GM21515 (cell line): ENCODE data around the gene PKP4.

Source experiments
- ATAC-seq: cut with Tn5 transposase; IDR thresholded peaks from one replicate; pipeline ENCODE4 v1.9.1; 2021; ENCODE audit not compliant: unreplicated experiment

The PKP4 gene

DNA sequence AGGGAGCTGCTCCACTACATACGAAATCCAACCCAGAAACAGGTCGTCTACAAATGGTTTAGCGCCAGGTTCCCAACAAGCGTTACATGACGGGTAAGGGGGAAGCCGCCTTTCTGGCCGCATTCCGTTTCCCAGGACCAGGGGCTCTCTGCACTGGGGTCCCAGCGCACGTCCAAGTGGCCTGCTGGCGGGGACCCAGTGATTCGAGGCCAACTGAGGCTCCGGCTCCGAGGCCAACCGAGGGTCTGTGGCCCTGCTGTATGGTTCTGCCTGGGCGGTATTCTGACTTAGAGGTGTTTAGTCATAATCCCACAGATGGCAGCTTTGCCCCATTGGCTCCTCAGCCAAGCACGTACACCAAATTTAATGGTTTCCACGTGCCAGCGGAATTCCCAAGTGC is 127.2 kb downstream of the PKP4 start:
- no peak for ATAC-seq

GRCh38 chr2:158586491-158586890 is 129.7 kb downstream of the PKP4 start:
- ATAC-seq: no peak

DNA sequence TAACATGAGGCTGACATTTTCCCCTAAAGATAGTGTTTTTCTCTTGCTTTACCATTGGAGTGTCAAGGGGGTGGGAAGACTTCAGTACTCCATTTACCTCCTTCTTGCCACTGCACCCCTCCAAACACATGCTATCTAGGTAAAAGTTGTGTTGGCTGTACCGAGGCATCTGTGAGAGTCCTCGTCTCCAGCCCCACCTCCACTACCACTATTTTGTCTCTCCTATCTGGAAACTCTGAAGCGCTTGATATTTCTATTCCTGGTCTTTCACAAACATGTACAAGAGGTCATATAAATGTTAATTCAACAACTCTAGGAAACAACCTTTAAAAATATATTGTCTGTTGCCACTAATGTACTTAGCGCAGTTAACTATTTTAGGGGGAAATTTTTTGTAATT is 132.6 kb downstream of the PKP4 start:
- no peak for ATAC-seq

DNA sequence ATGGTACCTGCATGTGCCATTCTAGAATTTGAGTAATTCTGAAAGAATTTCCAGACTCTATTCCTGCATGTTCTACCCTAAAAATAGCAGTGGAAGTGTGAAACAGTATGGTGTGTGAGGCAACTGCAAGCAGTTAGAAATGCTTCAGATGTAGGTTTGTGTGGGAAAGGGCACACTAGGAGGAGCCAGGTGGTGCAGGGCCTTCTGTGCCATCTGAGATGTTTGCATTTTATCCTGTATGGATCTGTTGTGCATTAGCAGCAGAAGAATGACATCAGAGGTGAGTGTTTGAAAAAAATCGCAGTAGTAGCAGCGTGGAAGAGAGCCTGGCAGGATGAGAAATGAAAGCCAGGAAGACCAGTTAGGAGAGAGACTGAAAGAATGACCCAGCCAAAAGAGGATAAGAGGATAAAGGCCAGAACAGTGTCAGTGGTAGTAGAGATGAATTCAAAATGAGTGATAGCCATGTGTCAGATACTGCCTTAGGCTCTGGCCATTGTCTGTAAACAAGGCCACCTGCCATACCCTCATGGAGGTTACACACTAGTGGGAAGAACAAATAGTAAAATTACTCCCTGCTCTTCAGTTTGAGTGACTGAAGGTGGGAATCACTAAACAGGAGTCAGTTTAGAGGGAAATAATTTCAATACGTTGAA is 142.2 kb downstream of the PKP4 start:
- ATAC-seq: no peak

GRCh38 chr2:158599609-158600008 is 142.9 kb downstream of the PKP4 start:
- no peak for ATAC-seq

DNA sequence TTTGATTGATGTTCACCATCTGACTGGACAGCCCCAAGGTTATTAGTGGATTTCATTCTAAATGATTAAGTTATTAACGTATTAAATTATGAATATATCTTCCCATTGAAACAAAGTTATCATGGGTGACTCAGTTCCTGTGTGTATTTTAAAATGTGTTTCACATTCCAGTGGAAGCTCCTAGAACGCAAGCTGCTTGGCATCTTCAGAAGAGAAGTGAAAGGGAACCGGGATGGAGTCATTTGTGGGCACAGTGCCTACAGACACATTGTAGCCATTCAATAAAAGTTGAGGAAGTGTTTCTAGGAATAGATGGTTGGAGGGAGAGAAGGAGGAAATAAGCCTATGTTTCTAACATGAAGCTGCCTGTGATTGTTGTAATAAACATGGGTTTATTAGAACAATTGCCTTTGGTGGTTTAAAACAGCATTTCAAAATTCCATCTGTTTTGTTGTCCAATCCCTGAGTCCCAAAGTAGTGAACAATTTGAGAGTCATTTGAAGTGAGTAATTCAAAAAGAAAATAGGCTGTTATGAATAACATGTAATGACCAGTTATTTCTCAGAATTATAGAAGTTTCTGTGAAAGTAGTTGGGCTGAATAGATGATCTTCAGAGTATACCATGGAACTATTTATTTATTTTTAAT is 143.5 kb downstream of the PKP4 start:
- ATAC-seq: no peak

GRCh38 chr2:158602027-158602426 is 145.3 kb downstream of the PKP4 start:
- ATAC-seq: no peak

DNA sequence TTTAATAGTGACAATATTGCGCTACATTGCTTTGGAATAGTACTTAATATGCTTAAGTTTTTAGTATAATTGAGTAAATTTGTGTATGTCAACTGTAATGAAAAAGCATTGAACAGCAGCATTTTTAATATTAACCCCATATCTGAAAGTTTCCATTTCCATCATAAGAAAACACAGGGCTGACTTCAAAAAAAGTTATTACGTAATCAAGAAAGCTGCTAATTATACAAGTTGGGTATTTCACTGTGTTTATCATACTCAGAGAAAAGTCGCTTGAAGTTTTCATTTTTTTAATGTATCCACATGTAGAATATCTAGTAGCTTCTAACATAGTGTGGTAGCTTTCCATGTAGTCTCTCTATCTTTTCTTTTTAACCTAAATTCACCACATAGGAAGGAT is 146.5 kb downstream of the PKP4 start:
- ATAC-seq: no peak

- ATAC-seq: no peak
These were observed 147.2 kb downstream of the PKP4 start for GRCh38 chr2:158603986-158604385.

DNA sequence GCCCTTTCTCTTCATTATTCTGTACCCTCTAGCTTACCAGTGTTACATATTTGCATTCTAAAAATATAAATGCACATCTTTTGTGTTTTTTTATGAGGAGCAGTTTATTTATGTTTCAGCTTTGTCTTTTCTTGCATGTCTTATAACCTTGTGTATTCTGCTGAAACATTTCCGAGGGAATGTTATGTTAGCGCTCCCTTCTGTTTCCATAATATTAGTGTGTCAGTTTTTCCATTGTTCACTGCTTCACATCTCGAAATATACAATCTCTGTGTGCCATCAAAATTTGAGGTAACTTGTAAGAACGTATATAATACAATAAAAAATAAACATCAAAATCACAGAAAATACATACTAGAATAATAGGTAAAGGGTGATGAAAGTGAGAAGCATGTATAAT is 153.3 kb downstream of the PKP4 start:
- no peak for ATAC-seq

- ATAC-seq: no peak
These were observed 159.8 kb downstream of the PKP4 start for GRCh38 chr2:158616480-158617000.

GRCh38 chr2:158618891-158619490 is 162.2 kb downstream of the PKP4 start:
- no peak for ATAC-seq

DNA sequence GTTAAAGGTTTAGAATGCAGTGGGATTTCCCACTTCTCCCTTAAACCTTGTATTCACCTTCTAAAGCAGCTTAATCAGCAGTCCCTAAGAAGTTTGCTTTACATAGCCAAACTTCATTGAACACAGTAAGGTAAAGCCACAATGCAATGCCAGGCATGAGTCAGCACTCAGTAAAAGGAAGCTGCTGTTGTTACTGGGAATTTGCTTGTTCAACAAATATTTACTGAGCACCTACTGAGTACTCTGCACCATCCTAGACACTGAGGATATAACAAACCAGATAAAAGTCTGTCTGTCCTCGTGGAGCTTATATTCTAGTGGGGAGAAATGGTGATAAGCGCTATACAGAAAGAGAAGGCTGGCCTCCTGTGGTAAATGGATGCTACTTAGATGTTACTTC is 162.7 kb downstream of the PKP4 start:
- ATAC-seq: no peak

DNA sequence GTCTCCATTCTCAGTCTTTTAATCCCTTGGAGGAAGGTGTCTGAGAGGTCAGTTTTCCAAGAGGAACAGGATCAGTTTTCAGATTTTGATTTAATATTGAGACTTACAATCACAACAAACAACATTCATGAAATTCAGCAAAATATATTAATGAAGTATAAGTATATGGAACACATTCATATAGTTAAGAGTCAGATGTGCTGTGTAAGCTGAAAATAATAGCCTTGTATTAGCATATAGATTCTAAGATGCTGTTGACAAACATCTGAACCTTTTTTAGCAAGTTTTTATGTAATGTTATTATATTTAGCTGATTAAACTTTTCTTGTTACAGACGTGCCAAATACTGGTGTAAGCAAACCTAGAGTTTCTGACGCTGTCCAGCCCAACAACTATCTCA is 163.9 kb downstream of the PKP4 start:
- ATAC-seq: no peak

GRCh38 chr2:158624071-158624667 is 167.4 kb downstream of the PKP4 start:
- ATAC-seq: no peak

- no peak for ATAC-seq
These were observed 168.2 kb downstream of the PKP4 start for GRCh38 chr2:158624961-158625360.

- ATAC-seq: no peak
These were observed 172.4 kb downstream of the PKP4 start for GRCh38 chr2:158629116-158629515.

GRCh38 chr2:158633261-158633660 is 176.5 kb downstream of the PKP4 start:
- no peak for ATAC-seq

- ATAC-seq: no peak
These were observed 177.9 kb downstream of the PKP4 start for GRCh38 chr2:158634627-158635026.

DNA sequence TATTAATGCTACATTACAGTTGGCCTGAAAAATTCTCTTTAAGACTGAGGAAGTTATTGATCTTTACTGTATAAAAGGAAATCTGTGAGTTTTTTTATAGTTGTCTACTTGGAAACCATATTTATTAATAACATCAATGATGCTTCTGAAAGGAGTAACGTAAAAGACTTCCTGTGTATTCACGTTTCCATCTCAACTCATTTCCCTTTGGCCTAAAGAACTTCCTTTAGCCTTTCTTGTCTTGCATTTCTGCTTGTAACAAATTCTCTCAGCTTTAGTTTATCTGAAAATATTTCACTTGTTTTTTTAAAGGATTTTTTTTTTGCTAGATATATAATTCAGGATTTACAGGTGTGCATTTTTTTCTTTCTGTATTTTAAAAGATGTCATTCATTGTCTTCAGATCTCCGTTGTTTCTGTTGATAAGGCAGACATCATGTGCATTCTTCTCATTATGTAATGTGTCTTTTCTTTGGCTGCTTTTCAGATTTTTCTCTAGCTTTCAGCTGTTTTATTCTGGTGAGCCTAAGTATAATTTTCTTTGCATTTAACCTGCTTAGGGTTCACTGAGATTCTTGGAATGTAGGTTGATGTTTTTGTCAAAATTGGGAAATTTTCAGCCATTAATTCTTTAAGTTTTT is 179.3 kb downstream of the PKP4 start:
- ATAC-seq: no peak

- no peak for ATAC-seq
These were observed 180.6 kb downstream of the PKP4 start for GRCh38 chr2:158637357-158637756.
